HG03565 (cell line): ENCODE data around the gene ACTL6B.

ENCODE experiments used
- ATAC-seq: cut with Tn5 transposase; IDR thresholded peaks from one replicate; pipeline ENCODE4 v1.9.1; 2021; ENCODE audit warnings: mild to moderate bottlenecking, moderate library complexity; ENCODE audit not compliant: unreplicated experiment

The ACTL6B gene

GRCh38 chr7:100683659-100684533 lies 27.6 kb upstream of the ACTL6B start:
- ATAC-seq = no peak

- no peak for ATAC-seq
These were observed 26.9 kb upstream of the ACTL6B start for GRCh38 chr7:100682991-100683658.

GRCh38 chr7:100682228-100682741 lies 26.0 kb upstream of the ACTL6B start:
- ATAC-seq = no peak

- no peak for ATAC-seq
These were observed 25.4 kb upstream of the ACTL6B start for GRCh38 chr7:100681491-100682227.

- ATAC-seq = no peak
These were observed 24.5 kb upstream of the ACTL6B start for GRCh38 chr7:100680576-100681271.

- ATAC-seq = no peak
These were observed 23.8 kb upstream of the ACTL6B start for GRCh38 chr7:100679927-100680575.

GRCh38 chr7:100679129-100679926 lies 23.1 kb upstream of the ACTL6B start:
- no peak for ATAC-seq

GRCh38 chr7:100678291-100678984 lies 22.2 kb upstream of the ACTL6B start:
- ATAC-seq = no peak

- ATAC-seq = no peak
These were observed 21.3 kb upstream of the ACTL6B start for GRCh38 chr7:100677308-100678267.

- ATAC-seq = no peak
These were observed 20.5 kb upstream of the ACTL6B start for GRCh38 chr7:100676501-100677306.

- ATAC-seq = no peak
These were observed 19.5 kb upstream of the ACTL6B start for GRCh38 chr7:100675581-100676350.

GRCh38 chr7:100675105-100675451 lies 18.8 kb upstream of the ACTL6B start:
- ATAC-seq = no peak

- no peak for ATAC-seq
These were observed 18.3 kb upstream of the ACTL6B start for GRCh38 chr7:100674411-100675104.

- no peak for ATAC-seq
These were observed 17.7 kb upstream of the ACTL6B start for GRCh38 chr7:100673942-100674410.

GRCh38 chr7:100673302-100673941 lies 17.2 kb upstream of the ACTL6B start, which contains the start of gene GNB2:
GNB2 (plus strand) TSS chr7:100673740; CDS start chr7:100676266, 2,526 bp downstream.
- peak; percentile 45 for ATAC-seq
